GM19240 (cell line): Measurements from ENCODE around the gene IDS.
"Not testable (repeated sequence)": the region's sequence is repeated elsewhere in the genome, so short reads cannot be mapped to it uniquely, and the experiment has no call there.

Experiments used
- DNase-seq: peaks from one replicate; pipeline ENCODE4 v3.0.0; 2011; ENCODE audit warnings: low spot score; ENCODE audit not compliant: insufficient read length

The IDS gene

DNA sequence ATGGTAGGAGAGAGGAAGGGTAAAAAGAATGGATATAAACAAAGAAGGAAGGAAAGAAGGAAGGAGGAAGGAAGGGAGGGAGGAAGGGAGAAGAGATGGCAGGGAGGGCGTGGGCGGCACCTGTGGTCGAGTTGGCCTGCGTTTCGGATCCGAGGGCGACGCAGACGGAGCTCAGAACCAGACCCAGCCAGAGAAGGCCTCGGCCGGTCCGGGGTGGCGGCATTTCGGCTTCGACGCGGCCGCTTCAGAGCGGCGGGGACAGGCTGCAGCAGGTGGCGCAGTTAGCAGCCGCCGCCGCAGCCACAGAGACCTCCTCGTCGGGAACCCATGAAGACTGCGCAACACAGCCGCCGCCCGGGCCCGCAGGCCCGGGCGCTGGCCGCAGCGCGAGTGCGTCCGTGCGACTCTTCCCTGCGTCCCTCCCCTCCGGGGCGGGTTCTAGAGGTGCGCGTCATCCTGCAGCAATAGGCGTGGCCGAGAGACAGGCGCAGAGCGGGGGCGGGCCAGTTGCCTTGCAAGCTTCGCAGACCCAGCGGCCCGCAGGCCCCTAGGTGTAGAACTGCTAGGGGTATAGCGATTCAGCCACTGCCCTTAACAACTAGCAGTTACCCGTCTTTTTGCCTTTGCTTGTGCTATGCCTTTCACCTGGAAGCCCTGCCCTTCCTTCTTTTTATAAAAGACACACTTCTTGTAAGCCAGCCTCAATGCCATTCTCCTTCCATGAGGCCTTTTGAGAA lies at the start of gene IDS:
Gene IDS (minus strand): TSS at position 392 of the 737 bp plus-strand sequence. CDS start 169 bp downstream, at position 223.
- DNase-seq = peak; percentile 31

DNA sequence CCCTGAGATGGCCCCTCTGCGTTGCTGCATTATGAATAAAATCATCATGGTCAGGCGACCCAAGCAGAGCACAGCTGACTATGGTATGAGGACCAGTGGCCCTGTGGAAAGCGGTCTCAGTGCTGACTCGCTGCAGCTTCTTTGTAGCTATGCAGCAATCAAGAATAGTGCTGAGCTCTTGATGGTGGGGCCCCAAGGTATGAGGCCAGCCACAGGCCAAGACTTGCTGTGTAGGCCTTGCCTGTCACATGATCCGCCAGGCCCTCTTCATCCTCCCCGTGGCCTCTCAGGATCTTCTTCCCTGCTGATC lies 46.8 kb upstream of the IDS start:
- DNase-seq = not testable (repeated sequence)

DNA sequence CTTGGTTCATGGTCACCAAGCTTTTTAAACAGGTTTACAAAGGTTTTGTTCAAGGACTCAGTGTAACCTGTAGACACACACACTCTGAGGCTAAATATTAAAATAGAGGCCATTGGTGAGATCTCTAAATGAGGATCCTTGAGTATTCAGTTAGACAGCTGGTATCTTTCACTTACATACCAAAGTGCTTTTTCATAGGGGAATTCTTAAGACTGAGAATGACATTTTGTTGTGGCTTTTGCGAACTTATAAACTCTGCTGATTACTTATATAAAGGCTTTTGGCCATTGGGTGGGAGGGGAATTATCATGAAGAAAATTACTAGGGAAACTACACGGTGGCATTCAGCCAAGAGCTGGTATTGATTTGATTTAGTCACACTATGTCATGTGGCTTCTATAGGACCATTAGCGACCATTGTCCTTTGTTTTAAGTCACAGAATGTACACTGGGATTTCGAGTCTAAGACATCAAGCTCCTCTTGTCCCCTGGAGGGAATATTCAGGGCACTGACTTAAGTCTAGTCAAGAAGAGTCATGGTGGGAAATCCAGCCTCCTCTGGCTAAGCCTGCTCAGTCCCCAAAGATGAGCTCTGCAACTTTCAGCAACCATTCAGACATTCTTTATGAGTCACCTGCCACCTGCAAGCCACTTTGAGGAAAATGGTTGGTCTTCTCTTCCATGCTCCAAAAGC lies 46.3 kb upstream of the IDS start:
- not testable (repeated sequence) for DNase-seq

- not testable (repeated sequence) for DNase-seq
Measured at GRCh38 chrX:149550454-149550853, 45.3 kb upstream of the IDS start.

DNA sequence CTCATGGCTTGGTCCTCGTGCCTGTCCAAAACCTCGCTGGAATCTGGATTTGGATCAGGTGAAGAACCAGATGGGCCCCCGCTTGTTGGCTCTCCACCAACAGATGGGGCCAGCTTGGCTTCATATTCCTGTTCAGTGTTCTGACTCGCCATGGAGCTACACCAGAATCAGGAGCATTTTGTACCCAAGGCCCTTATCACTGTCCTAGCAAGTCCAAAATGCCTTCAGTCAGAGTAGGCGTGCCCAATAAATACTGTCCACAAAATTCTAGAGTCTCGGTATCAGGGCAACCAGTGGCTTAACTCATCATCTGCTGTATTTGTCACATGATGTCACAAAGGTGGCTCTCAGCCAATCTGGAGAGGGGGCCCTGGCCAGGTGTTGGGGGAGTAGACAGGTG lies 44.6 kb upstream of the IDS start, which contains the start of gene HSFX3:
Gene HSFX3 (minus strand): TSS at position 224 of the 400 bp plus-strand sequence. CDS start 72 bp downstream, at position 152.
- not testable (repeated sequence) for DNase-seq

GRCh38 chrX:149547782-149548181 lies 42.7 kb upstream of the IDS start:
- DNase-seq = not testable (repeated sequence)

DNA sequence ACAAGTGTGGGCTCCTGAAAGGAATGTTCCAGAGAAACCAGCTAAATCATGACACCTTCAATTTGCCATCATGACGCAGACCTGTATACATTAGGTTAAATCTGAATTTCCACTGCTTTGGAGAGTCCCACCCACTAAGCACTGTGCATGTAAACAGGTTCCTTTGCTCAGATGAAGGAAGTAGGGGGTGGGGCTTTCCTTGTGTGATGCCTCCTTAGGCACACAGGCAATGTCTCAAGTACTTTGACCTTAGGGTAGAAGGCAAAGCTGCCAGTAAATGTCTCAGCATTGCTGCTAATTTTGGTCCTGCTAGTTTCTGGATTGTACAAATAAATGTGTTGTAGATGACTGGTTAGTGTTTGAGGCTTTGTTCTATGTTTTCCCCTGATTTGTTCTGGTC lies 41.9 kb upstream of the IDS start:
- DNase-seq = not testable (repeated sequence)

DNA sequence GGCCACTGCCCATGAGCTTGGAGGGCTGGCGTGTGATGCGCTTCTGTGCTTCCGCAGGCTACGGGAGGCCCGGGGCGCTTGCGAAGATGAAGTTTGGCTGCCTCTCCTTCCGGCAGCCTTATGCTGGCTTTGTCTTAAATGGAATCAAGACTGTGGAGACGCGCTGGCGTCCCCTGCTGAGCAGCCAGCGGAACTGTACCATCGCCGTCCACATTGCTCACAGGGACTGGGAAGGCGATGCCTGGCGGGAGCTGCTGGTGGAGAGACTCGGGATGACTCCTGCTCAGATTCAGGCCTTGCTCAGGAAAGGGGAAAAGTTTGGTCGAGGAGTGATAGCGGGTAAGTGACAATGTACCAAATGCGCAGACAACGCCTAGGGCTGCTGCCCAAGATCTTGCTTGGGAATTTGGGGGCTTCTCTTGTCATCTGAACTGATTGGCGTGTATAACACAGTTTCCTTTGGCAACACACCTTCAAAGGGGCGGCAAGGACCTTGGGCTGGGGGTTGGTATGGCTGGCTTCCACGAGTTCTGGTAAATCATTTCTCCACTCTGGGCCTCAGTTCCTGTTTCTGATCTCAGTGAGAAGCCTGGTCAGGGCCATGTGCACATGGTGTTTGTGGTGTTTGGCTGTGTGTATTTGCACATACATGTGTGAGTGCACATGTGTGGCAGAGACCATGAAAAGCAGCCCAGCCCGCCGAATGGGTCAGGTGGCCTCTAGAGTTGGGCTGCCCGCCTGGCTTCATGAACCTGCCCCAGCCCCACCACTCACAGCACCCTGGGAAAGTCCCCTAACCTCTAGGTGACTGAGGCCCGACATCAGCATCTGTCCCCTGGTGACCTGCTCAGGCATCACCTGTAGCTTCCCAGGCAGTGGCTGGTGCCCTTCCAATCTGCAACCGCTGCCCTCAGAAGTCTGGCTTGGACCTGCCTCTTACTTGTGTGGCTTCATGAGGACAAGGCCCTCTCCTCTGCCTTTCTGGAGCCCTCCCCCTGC lies 40.7 kb upstream of the IDS start:
- not testable (repeated sequence) for DNase-seq

DNA sequence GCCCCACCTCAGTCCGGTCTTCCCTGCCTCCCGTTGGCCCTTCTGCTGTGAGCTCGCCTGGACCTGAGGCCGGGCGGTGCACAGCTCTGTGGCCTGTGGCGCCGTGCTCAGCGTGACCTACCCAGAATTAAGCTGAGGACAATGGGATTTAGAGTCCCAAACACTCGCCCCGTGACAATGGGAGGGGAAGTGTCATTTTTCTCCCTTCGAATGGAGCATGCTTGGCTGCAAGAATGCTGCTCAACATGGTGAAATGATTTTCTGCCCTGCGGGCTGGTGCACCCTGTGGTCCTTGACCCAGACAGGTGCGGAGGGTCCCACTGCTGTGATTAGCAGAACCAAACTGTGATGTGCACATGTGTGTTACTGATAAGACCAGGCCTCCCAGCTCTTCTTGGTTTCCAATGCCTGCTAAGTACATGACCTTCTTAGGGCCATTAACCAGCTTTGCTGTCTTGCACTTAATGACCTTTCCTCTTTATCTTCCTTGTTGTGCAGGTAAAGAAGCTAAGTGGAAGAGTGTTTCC lies 36.5 kb upstream of the IDS start:
- DNase-seq = no peak

- no peak for DNase-seq
Measured at GRCh38 chrX:149540621-149541520, 35.8 kb upstream of the IDS start, which contains the start of gene EOLA1. Gene EOLA1 (plus strand): TSS chrX:149541012. CDS start chrX:149545631, 4,619 bp downstream.

GRCh38 chrX:149540131-149540620 lies 35.1 kb upstream of the IDS start:
- no peak for DNase-seq

GRCh38 chrX:149539283-149540130 lies 34.4 kb upstream of the IDS start:
- no peak for DNase-seq

DNA sequence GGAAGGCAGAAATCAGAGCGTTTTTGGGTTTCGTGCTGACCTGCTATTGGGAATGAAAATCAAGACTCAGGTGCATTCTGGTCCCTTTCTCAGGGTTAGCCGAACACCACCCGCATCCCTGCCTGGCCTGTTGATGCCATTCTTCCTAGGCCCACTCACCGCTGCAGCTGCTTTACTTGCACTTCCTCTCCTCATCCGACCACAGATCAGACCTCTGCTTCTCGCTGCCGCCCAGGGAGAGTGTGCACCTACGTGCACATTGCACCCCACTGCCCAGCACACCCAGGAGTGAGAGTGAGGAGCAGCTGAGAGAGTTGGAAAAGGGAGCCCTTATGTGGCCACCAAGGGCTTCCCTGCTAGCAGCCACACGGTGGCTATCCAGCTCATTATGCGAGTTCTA lies 32.4 kb upstream of the IDS start:
- DNase-seq = not testable (repeated sequence)

GRCh38 chrX:149534926-149535602 lies 30.0 kb upstream of the IDS start:
- DNase-seq = not testable (repeated sequence)

DNA sequence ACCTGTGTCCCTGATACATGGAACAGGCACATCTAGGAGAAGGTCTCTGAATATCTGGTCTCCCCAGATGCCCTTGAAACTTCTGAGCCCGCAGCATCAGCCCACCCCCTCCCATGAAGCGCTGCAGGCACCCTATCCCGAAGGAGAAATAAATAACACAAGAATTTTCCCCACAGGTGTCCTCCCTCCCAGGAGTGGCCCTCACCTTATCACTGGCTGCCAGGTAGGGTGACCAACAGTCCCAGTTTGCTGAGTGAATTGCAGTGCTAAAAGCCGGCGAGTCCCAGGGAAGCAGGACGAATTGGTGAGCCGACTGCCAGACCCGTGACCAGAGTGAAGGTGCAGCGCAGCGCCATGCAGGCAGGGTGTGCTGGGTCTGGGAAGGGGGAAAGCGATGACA lies 28.9 kb upstream of the IDS start:
- DNase-seq = not testable (repeated sequence)

- not testable (repeated sequence) for DNase-seq
Measured at GRCh38 chrX:149532868-149533267, 27.8 kb upstream of the IDS start.

DNA sequence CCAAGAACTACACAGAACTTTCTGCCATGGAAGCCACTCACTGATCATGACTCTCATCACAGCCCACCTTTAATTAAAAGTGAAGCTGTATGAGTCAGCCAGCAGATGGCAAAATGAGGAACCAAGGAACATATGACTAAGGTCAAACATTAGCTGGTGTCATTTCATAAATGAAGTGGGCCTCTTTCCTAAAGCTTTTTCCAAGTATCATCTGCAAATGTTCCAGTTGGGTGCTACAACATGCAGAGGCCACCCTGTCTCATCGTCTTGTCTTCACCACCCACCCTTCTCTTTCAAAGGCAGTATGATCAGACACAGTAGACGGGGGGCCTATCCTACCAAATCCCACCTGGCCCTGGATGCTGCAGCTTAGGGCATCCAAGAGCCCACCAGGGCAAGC lies 26.5 kb upstream of the IDS start:
- no peak for DNase-seq

DNA sequence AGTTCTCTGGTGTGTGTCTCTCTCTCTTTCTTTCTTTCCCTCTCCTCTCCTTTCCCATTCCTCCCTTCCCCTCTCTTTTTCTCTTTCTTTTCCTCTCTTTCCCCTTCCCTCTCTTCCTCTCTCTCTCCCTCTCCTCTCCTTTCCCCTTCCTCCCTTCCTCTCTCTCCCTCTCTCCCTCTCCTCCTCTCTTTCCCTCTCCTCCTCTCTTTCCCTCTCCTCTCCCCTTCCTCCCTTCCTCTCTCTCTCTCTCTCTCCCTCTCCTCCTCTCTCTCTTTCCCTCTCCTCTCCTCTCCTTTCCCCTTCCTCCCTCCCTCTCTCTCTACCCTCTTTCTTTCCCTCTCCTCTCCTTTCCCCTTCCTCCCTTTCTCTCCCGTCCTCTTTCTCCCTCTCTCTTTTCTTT lies 23.3 kb upstream of the IDS start:
- DNase-seq = no peak
